Endothelial cell of umbilical vein (primary cell): ENCODE data around the gene CUL2. TPM values are rescaled to one million over a fixed set of nuclear protein-coding genes. Genes with fewer than 3 reads are reported as not detected.

ENCODE experiments used
- BruUV-seq: library from RNA; stranded (reverse); fragments of 400-500 nt; replicated peaks from 2 replicates; lab custom pipeline; 2021; lab: Mats Ljungman, UMichigan
- CTCF ChIA-PET: fragments of 300-600, 350-600 bp; sonication (Branson Sonifier 250); formaldehyde crosslinking; loops from one replicate; lab custom pipeline; 2021; ENCODE audit warnings: antibody characterized with exemption, inconsistent platforms; lab: Charles Lee
- POLR2A ChIA-PET: fragments of 300-600, 350-600 bp; sonication (Branson Sonifier 250); formaldehyde crosslinking; loops from one replicate; lab custom pipeline; 2021; ENCODE audit warnings: antibody characterized with exemption, inconsistent platforms; lab: Charles Lee
- DNase-seq: peaks from one replicate; pipeline ENCODE4 v3.0.0-alpha.2; 2011; ENCODE audit warnings: low read depth, low spot score
- FAIRE-seq: peaks from 2 replicates; lab custom pipeline; 2011; peaks lifted over from hg19 to GRCh38; lab: Jason Lieb, UNC
- H2AFZ ChIP-seq: 2 replicates; pipeline ENCODE4 v1.6.0; 2012; ENCODE audit warnings: low read depth, low read length, control low read depth, inconsistent platforms
- H3K27ac ChIP-seq: 2 replicates; pipeline ENCODE4 v1.5.1; 2011; ENCODE audit warnings: low read depth, mild to moderate bottlenecking, control low read depth, low read length, moderate library complexity; ENCODE audit not compliant: insufficient read depth
- H3K27me3 ChIP-seq, 2 experiments: 2 replicates each; pipeline versions ENCODE4 v1.6.0 to v1.6.1; 2011; ENCODE audit warnings: low read length in 2 of 2, mixed read lengths in 1 of 2; ENCODE audit not compliant: control insufficient read depth in 2 of 2, insufficient read depth in 2 of 2
- H3K36me3 ChIP-seq, 2 experiments: 2 replicates in 1 of 2; 3 replicates in 1 of 2; pipeline ENCODE4 v1.5.1; 2011; ENCODE audit warnings: low read length in 2 of 2, mild to moderate bottlenecking in 1 of 2, moderate library complexity in 1 of 2; ENCODE audit not compliant: control insufficient read depth in 2 of 2, insufficient read depth in 2 of 2; ENCODE audit errors: extremely low read depth in 1 of 2
- H3K4me1 ChIP-seq: 3 replicates; pipeline ENCODE4 v1.5.1; 2011; ENCODE audit warnings: mild to moderate bottlenecking, low read length; ENCODE audit not compliant: control insufficient read depth, insufficient read depth; ENCODE audit errors: extremely low read depth
- H3K4me2 ChIP-seq: 2 replicates; pipeline ENCODE4 v1.6.1; 2011; ENCODE audit warnings: low read length, control low read depth, mixed read lengths; ENCODE audit not compliant: insufficient read depth
- H3K4me3 ChIP-seq, 3 experiments: fragments of 200-600 bp in 1 of 3; sonication (generic), shearing (Covaris generic) in 1 of 3; replicated peaks in 1 of 3; 2 replicates each; pipeline ENCODE4 v1.5.1; 2011 to 2016; ENCODE audit warnings: control low read depth in 3 of 3, low read length in 3 of 3, mild to moderate bottlenecking in 2 of 3, inconsistent platforms in 1 of 3, low read depth in 1 of 3, moderate library complexity in 1 of 3; ENCODE audit not compliant: insufficient read depth in 1 of 3
- H3K79me2 ChIP-seq: 2 replicates; pipeline ENCODE4 v1.6.0; 2012; ENCODE audit warnings: low read length, inconsistent platforms; ENCODE audit not compliant: control insufficient read depth, insufficient read depth
- H3K9ac ChIP-seq: replicated peaks from 2 replicates; pipeline ENCODE3; 2011; ENCODE audit warnings: low read length, control low read depth; ENCODE audit not compliant: insufficient read depth; ENCODE audit errors: extremely low read depth
- H3K9me1 ChIP-seq: replicated peaks from 3 replicates; pipeline ENCODE4 v1.6.0; 2011; ENCODE audit warnings: mild to moderate bottlenecking, low read length; ENCODE audit not compliant: control insufficient read depth, insufficient read depth; ENCODE audit errors: extremely low read depth
- H3K9me3 ChIP-seq: replicated peaks from 2 replicates; pipeline ENCODE4 v1.5.1; 2012; ENCODE audit warnings: low read length, inconsistent platforms; ENCODE audit not compliant: control insufficient read depth, insufficient read depth
- H4K20me1 ChIP-seq: replicated peaks from 2 replicates; pipeline ENCODE3; 2011; ENCODE audit warnings: mild to moderate bottlenecking, low read length; ENCODE audit not compliant: control insufficient read depth, insufficient read depth; ENCODE audit errors: extremely low read depth
- CTCF ChIP-seq, 2 donors: IDR thresholded peaks; 1 replicate in 1 of 2; 2 replicates in 1 of 2; pipeline ENCODE4 v1.5.1; 2011; ENCODE audit warnings: low read length in 2 of 2, mild to moderate bottlenecking in 2 of 2, moderate library complexity in 2 of 2, control low read depth in 1 of 2, inconsistent platforms in 1 of 2, low read depth in 1 of 2; ENCODE audit not compliant: insufficient read depth in 1 of 2; ENCODE audit errors: extremely low read depth in 1 of 2
- EZH2 ChIP-seq: IDR thresholded peaks from 2 replicates; pipeline ENCODE4 v1.6.1; 2012; ENCODE audit warnings: borderline replicate concordance, low read depth, mild to moderate bottlenecking, moderate library complexity, low read length, inconsistent platforms; ENCODE audit not compliant: severe bottlenecking
- FOS ChIP-seq: IDR thresholded peaks from 2 replicates; pipeline ENCODE4 v1.6.1; 2011; ENCODE audit warnings: mild to moderate bottlenecking, low read length, moderate library complexity, borderline replicate concordance; ENCODE audit not compliant: insufficient read depth
- GATA2 ChIP-seq: IDR thresholded peaks from 2 replicates; pipeline ENCODE4 v1.7.0; 2011; ENCODE audit warnings: low read depth, mild to moderate bottlenecking, moderate library complexity, mixed read lengths, low read length; ENCODE audit not compliant: insufficient read length, insufficient read depth
- JUN ChIP-seq: IDR thresholded peaks from 2 replicates; pipeline ENCODE4 v1.6.1; 2011; ENCODE audit warnings: borderline replicate concordance, low read depth; ENCODE audit not compliant: insufficient read length, insufficient read depth
- MAX ChIP-seq: IDR thresholded peaks from 2 replicates; pipeline ENCODE4 v1.6.1; 2011; ENCODE audit not compliant: insufficient read depth, insufficient read length
- MYC ChIP-seq: IDR thresholded peaks from one replicate; pipeline ENCODE4 v1.6.1; 2011; ENCODE audit warnings: mild to moderate bottlenecking, low read depth, low read length
- POLR2A ChIP-seq: IDR thresholded peaks from 2 replicates; pipeline ENCODE4 v1.6.1; 2012; ENCODE audit warnings: low read depth, mild to moderate bottlenecking, control low read depth, low read length
- POLR2AphosphoS5 ChIP-seq: IDR thresholded peaks from 2 replicates; pipeline ENCODE4 v1.6.1; 2012; ENCODE audit warnings: low read depth, mild to moderate bottlenecking, control low read depth, low read length, moderate library complexity; ENCODE audit not compliant: insufficient read depth
- dilution Hi-C: fragments of 300-500 bp; cut with MboI; formaldehyde crosslinking; loops from one replicate; pipeline ENCODE4 v1.15.0; 2019; ENCODE audit warnings: low sequenced_read_pairs; ENCODE audit not compliant: extremely low pct_ligation_motif_present
- intact Hi-C: fragments of 100-400 bp; cut with micrococcal nuclease; formaldehyde crosslinking; loops from one replicate; pipeline ENCODE4 v1.10.0; 2022
- polyA plus RNA-seq, 4 experiments: library from polyadenylated mRNA; depleted of rRNA in 3 of 4; stranded (reverse) in 3 of 4; unstranded in 1 of 4; fragments of >200 nt; gene quantifications; 2 replicates each; pipeline versions ENCODE4 v1.2.1 to v1.2.3, GENCODE V29; 2011 to 2012; ENCODE audit warnings: missing spikeins in 1 of 4
- total RNA-seq: library from RNA; stranded (reverse); gene quantifications from 2 replicates; pipeline ENCODE4 v1.2.3, GENCODE V29; 2021

The CUL2 gene
- total and polyA plus RNA-seq, 2 donors (not counting 3 experiments of a cell fraction or from before 2014, with no cell fraction given): 11.6 to 45.3 TPM

GRCh38 chr10:35074266-35074665, 15.9 kb downstream of the CUL2 start:
- no peak for DNase-seq
- Histone ChIP-seq H3K36me3 (no peaks in the 10 kb centered on the region), H3K4me2 (no peak overlapping the region), H3K9me1 (no peaks in the 10 kb centered on the region), H3K4me1 (no peaks in the 10 kb centered on the region), H3K9me3 (no peaks in the 10 kb centered on the region), H3K4me3 (no peak overlapping the region), H2AFZ (no peak overlapping the region), H4K20me1 (no peaks in the 10 kb centered on the region), H3K79me2 (peaks cover 54% of the 10 kb centered on the region), H3K27ac (no peak overlapping the region), H3K27me3 (no peaks in the 10 kb centered on the region), H3K9ac (no peak overlapping the region)
- TF ChIP-seq MAX (no peak), JUN (no peak), POLR2AphosphoS5 (no peak), POLR2A (no peak), EZH2 (no peak), CTCF (IDR thresholded peaks at IDR 0.05; ENCODE audit: extremely low read depth in 1 of 2, insufficient read depth in 1 of 2, low read depth in 1 of 2, low read length in 2 of 2) (no peak), GATA2 (no peak), MYC (no peak), FOS (no peak)
- ChIA-PET CTCF (interaction anchor here (1.2 kb wide), 1 partner anchor 80 kb away, joined by 3 read pairs; no protein-coding TSS in a partner anchor), POLR2A (no interaction called here)
- intact Hi-C loops: no loop called here
- no peak for FAIRE-seq
- dilution Hi-C loops: no loop called here
- BruUV-seq: no TSS peak
